A673 (cell line): ENCODE measurements around the gene JAKMIP1. TPM values are rescaled to one million over a fixed set of nuclear protein-coding genes. Genes with fewer than 3 reads are reported as not detected.

Source experiments
- BruUV-seq: library from RNA; stranded (reverse); fragments of 400-500 nt; replicated peaks from 2 replicates; lab custom pipeline; 2021; lab: Mats Ljungman, UMichigan
- CTCF ChIA-PET: fragments of 300-600 bp; sonication (Branson Sonifier 250); formaldehyde crosslinking; loops from one replicate; lab custom pipeline; 2022; ENCODE audit warnings: antibody characterized with exemption; lab: Charles Lee
- POLR2A ChIA-PET: fragments of 300-600 bp; sonication (Branson Sonifier 250); formaldehyde crosslinking; loops from one replicate; lab custom pipeline; 2022; ENCODE audit warnings: antibody characterized with exemption; ENCODE audit not compliant: low non-redundant PET; lab: Charles Lee
- DNase-seq: peaks from one replicate; pipeline ENCODE4 v3.0.0-alpha.2; 2015; ENCODE audit warnings: low spot score
- H3K27ac ChIP-seq: fragments of 200-600 bp; sonication (generic); 2 replicates; pipeline ENCODE4 v1.5.1; 2016; ENCODE audit warnings: mixed run types, low read depth, mild to moderate bottlenecking, mixed read lengths, antibody characterized with exemption, low read length; ENCODE audit not compliant: poor library complexity, severe bottlenecking
- H3K27me3 ChIP-seq: fragments of 200-600 bp; sonication (generic); replicated peaks from 2 replicates; pipeline ENCODE4 v1.6.1; 2017; ENCODE audit warnings: mixed run types, low read depth, mild to moderate bottlenecking, mixed read lengths, antibody characterized with exemption, low read length; ENCODE audit not compliant: insufficient read depth, poor library complexity
- H3K36me3 ChIP-seq: fragments of 200-600 bp; sonication (generic); 2 replicates; pipeline ENCODE4 v1.6.1; 2016; ENCODE audit warnings: mixed run types, mild to moderate bottlenecking, mixed read lengths, antibody characterized with exemption, low read length; ENCODE audit not compliant: insufficient read depth, poor library complexity, severe bottlenecking
- H3K4me1 ChIP-seq: fragments of 200-600 bp; sonication (generic); 2 replicates; pipeline ENCODE4 v1.6.1; 2017; ENCODE audit warnings: mixed run types, mild to moderate bottlenecking, mixed read lengths, antibody characterized with exemption, low read length; ENCODE audit not compliant: insufficient read depth, poor library complexity, severe bottlenecking
- H3K4me3 ChIP-seq: fragments of 200-600 bp; sonication (generic); 2 replicates; pipeline ENCODE4 v1.5.1; 2016; ENCODE audit warnings: low read depth, mixed run types, mild to moderate bottlenecking, mixed read lengths, low read length; ENCODE audit not compliant: poor library complexity, severe bottlenecking
- H3K9me3 ChIP-seq: fragments of 200-600 bp; sonication (generic); 2 replicates; pipeline ENCODE4 v1.6.1; 2016; ENCODE audit warnings: mixed run types, low read depth, mild to moderate bottlenecking, mixed read lengths, antibody characterized with exemption, low read length; ENCODE audit not compliant: poor library complexity, severe bottlenecking
- EZH2 ChIP-seq: fragments of 200-600 bp; sonication (generic); IDR thresholded peaks from 2 replicates; pipeline ENCODE4 v1.6.1; 2017; ENCODE audit warnings: borderline replicate concordance, low read depth, mild to moderate bottlenecking, mixed read lengths, antibody characterized with exemption, low read length; ENCODE audit not compliant: poor library complexity, severe bottlenecking
- intact Hi-C: fragments of 100-400 bp; cut with micrococcal nuclease; formaldehyde crosslinking; loops from one replicate; pipeline ENCODE4 v1.10.0; 2022; ENCODE audit not compliant: unreplicated experiment
- total RNA-seq: library from RNA; stranded (reverse); gene quantifications from 2 replicates; pipeline ENCODE4 v1.2.3, GENCODE V29; 2021
- TF ChIP-seq, protein P1 (sequence below): fragments of 300-800, 200-600 bp; sonication (generic); conservative IDR thresholded peaks from 2 replicates; pipeline ENCODE4 v1.5.1; 2017; ENCODE audit warnings: low read depth, mild to moderate bottlenecking, antibody characterized with exemption, low read length, moderate library complexity, mixed read lengths

Gene JAKMIP1
- total RNA-seq, 1 experiment from 2014 or later: not detected

- Histone ChIP-seq H3K4me1 (no peaks in the 10 kb centered on the region), H3K27ac (no peak overlapping the region), H3K36me3 (no peaks in the 10 kb centered on the region), H3K4me3 (no peak overlapping the region), H3K9me3 (no peaks in the 10 kb centered on the region), H3K27me3 (no peaks in the 10 kb centered on the region)
- POLR2A ChIA-PET: no interaction called here
- CTCF ChIA-PET: no interaction called here
- no TSS peak for BruUV-seq
- intact Hi-C loops: no loop called here
- DNase-seq: no peak
- TF ChIP-seq, protein P1, sequence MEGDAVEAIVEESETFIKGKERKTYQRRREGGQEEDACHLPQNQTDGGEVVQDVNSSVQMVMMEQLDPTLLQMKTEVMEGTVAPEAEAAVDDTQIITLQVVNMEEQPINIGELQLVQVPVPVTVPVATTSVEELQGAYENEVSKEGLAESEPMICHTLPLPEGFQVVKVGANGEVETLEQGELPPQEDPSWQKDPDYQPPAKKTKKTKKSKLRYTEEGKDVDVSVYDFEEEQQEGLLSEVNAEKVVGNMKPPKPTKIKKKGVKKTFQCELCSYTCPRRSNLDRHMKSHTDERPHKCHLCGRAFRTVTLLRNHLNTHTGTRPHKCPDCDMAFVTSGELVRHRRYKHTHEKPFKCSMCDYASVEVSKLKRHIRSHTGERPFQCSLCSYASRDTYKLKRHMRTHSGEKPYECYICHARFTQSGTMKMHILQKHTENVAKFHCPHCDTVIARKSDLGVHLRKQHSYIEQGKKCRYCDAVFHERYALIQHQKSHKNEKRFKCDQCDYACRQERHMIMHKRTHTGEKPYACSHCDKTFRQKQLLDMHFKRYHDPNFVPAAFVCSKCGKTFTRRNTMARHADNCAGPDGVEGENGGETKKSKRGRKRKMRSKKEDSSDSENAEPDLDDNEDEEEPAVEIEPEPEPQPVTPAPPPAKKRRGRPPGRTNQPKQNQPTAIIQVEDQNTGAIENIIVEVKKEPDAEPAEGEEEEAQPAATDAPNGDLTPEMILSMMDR: no peak
- no peak for TF ChIP-seq EZH2
These were observed 77.9 kb downstream of the JAKMIP1 start for GRCh38 chr4:6122496-6122895.

- Histone ChIP-seq H3K4me1 (no peaks in the 10 kb centered on the region), H3K9me3 (no peaks in the 10 kb centered on the region), H3K27ac (no peak overlapping the region), H3K36me3 (no peaks in the 10 kb centered on the region), H3K4me3 (no peak overlapping the region), H3K27me3 (peaks cover under 1% of the 10 kb centered on the region)
- intact Hi-C loops: no loop called here
- CTCF ChIA-PET: no interaction called here
- no TSS peak for BruUV-seq
- DNase-seq: no peak
- TF ChIP-seq, protein P1: no peak
- TF ChIP-seq EZH2: no peak
- POLR2A ChIA-PET: no interaction called here
These were observed 78.4 kb downstream of the JAKMIP1 start for GRCh38 chr4:6121941-6122340.

DNA sequence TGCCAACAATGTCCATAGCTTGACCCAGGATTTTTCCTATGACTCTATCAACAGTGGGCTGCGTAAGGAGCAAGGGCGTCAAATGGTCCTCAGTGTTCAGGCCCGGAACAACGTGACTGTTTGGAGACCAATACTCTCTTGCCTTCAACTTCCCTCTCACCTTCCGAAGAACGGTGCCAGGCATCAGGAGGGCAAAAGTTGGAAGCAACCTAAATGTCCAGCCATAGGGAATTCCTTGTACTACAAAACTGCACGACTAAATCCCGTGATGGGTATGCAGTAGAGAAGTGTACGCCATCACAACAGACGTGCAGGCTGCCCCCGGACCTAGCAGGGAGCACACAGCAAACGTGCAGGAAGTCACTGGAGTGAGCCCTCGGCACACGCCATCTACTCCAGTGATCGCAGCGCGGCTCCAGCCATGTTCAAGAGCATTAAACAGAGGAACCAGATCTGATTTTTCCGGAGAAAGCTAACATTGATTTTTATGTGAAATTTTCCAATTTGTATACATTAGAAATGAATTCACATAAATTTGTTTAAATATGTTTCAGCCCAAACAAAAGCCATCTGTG, 79.0 kb downstream of the JAKMIP1 start:
- BruUV-seq: no TSS peak
- no peak for DNase-seq
- H3K27me3 ChIP-seq: peaks cover 6% of the 10 kb centered on the region
- no peak for TF ChIP-seq EZH2
- TF ChIP-seq, protein P1: no peak
- ChIA-PET POLR2A (no interaction called here), CTCF (no interaction called here)
- H3K4me1 ChIP-seq: no peaks in the 10 kb centered on the region
- H3K4me3 ChIP-seq: no peak overlapping the region
- no peaks in the 10 kb centered on the region for H3K9me3 ChIP-seq
- intact Hi-C loops: no loop called here
- no peak overlapping the region for H3K27ac ChIP-seq
- H3K36me3 ChIP-seq: no peaks in the 10 kb centered on the region
